GM23338 (cell line): Measurements from ENCODE around the gene RNU6-9.

Experiments
- CREB1 ChIP-seq: fragments of 250-450 bp; sonication (Bioruptor Pico); IDR thresholded peaks from 2 replicates; pipeline ENCODE4 v1.5.0; 2020; ENCODE audit warnings: low read depth, mild to moderate bottlenecking, moderate library complexity
- EZH2 ChIP-seq: fragments of 200-600 bp; sonication (generic); IDR thresholded peaks from one replicate; pipeline ENCODE4 v1.8.0; 2017; ENCODE audit warnings: antibody characterized with exemption, mild to moderate bottlenecking, low read depth; ENCODE audit not compliant: unreplicated experiment
- EZH2phosphoT487 ChIP-seq: fragments of 200-600 bp; sonication (generic); IDR thresholded peaks from one replicate; pipeline ENCODE4 v1.8.1; 2018; ENCODE audit warnings: antibody characterized with exemption; ENCODE audit not compliant: unreplicated experiment
- POLR2AphosphoS5 ChIP-seq: IDR thresholded peaks from 2 replicates; pipeline ENCODE4 v1.6.1; 2016; ENCODE audit warnings: antibody characterized with exemption, low read depth
- TF ChIP-seq, protein P1 (sequence below), 2 experiments: fragments of 200-600 bp in 1 of 2; sonication (generic) in 1 of 2; conservative IDR thresholded peaks; 2 replicates each; pipeline versions ENCODE4 v1.5.1 to v1.6.1; 2016 to 2017; ENCODE audit warnings: antibody characterized with exemption in 2 of 2, low read depth in 2 of 2, mild to moderate bottlenecking in 2 of 2, moderate library complexity in 1 of 2
- TF ChIP-seq, protein P2 (sequence below): IDR thresholded peaks from 2 replicates; pipeline ENCODE4 v1.6.1; 2016; ENCODE audit warnings: antibody characterized with exemption

DNA sequence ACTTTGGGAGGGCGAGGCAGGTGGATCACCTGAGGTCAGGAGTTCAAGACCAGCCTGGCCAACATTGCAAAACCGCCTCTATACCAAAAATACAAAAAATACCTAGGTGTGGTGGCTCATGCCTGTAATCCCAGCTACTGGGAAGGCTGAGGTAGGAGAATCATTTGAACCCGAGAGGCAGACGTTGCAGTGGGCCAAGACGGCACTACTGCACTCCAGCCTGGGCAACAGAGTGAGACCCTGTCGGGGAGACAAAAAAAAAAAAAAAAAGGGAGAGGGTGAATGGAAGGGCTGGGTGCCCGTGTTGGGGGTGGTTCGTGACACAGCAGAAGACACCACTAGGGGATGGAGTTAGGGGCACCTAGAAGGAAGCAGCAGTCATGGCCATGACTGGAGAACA lies 23.0 kb upstream of the RNU6-9 start:
- TF ChIP-seq, protein P1, sequence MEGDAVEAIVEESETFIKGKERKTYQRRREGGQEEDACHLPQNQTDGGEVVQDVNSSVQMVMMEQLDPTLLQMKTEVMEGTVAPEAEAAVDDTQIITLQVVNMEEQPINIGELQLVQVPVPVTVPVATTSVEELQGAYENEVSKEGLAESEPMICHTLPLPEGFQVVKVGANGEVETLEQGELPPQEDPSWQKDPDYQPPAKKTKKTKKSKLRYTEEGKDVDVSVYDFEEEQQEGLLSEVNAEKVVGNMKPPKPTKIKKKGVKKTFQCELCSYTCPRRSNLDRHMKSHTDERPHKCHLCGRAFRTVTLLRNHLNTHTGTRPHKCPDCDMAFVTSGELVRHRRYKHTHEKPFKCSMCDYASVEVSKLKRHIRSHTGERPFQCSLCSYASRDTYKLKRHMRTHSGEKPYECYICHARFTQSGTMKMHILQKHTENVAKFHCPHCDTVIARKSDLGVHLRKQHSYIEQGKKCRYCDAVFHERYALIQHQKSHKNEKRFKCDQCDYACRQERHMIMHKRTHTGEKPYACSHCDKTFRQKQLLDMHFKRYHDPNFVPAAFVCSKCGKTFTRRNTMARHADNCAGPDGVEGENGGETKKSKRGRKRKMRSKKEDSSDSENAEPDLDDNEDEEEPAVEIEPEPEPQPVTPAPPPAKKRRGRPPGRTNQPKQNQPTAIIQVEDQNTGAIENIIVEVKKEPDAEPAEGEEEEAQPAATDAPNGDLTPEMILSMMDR (conservative IDR thresholded peaks at IDR 0.05; ENCODE audit: low read depth in 2 of 2), result no peak
- no peak for TF ChIP-seq EZH2
- no peak for TF ChIP-seq POLR2AphosphoS5
- no peak for TF ChIP-seq CREB1 (CRISPR knock-in tag)
- TF ChIP-seq, protein P2, sequence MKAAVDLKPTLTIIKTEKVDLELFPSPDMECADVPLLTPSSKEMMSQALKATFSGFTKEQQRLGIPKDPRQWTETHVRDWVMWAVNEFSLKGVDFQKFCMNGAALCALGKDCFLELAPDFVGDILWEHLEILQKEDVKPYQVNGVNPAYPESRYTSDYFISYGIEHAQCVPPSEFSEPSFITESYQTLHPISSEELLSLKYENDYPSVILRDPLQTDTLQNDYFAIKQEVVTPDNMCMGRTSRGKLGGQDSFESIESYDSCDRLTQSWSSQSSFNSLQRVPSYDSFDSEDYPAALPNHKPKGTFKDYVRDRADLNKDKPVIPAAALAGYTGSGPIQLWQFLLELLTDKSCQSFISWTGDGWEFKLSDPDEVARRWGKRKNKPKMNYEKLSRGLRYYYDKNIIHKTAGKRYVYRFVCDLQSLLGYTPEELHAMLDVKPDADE, result no peak
- TF ChIP-seq EZH2phosphoT487, result no peak
